Measurements from ENCODE around the gene PRKCA.

Gene PRKCA

GRCh38 chr17:66491213-66491612 lies 188.8 kb downstream of the PRKCA start:
- no peak overlapping the region for H3K9ac ChIP-seq (ENCODE audit: low read length)

GRCh38 chr17:66491665-66492064 lies 189.3 kb downstream of the PRKCA start:
- H3K27ac ChIP-seq (ENCODE audit: low read length): no peak overlapping the region

More at GRCh38 chr17:66491213-66491612, 188.8 kb downstream of the PRKCA start:
- Histone ChIP-seq H3K27me3 (ENCODE audit: low read depth, low read length) (peaks cover 6% of the 10 kb centered on the region; the same call in 1 of the 2 replicates), H3K4me2 (ENCODE audit: low read length) (no peak overlapping the region), H3K36me3 (replicated peaks; ENCODE audit: low read depth, low read length) (no peaks in the 10 kb centered on the region), H3K79me2 (ENCODE audit: low read length) (no peaks in the 10 kb centered on the region), H3K4me3 (ENCODE audit: low read length) (no peak overlapping the region), H2AFZ (ENCODE audit: low read depth, low read length) (no peak overlapping the region), H3K9me3 (ENCODE audit: insufficient read depth, low read length) (no peaks in the 10 kb centered on the region), H4K20me1 (ENCODE audit: insufficient read depth, low read length) (no peaks in the 10 kb centered on the region), H3K27ac (ENCODE audit: low read length) (no peak overlapping the region), H3K4me1 (ENCODE audit: low read length) (no peaks in the 10 kb centered on the region)
- TF ChIP-seq EZH2phosphoT487 (IDR thresholded peaks at IDR 0.05; ENCODE audit: low read depth): no peak
- no peak for TF ChIP-seq CTCF (IDR thresholded peaks at IDR 0.05; ENCODE audit: low read depth, low read length)

GRCh38 chr17:66492080-66492479 lies 189.7 kb downstream of the PRKCA start:
- Histone ChIP-seq H3K79me2 (ENCODE audit: low read length) (no peaks in the 10 kb centered on the region), H3K36me3 (replicated peaks; ENCODE audit: low read depth, low read length) (no peaks in the 10 kb centered on the region), H3K27me3 (ENCODE audit: low read depth, low read length) (peaks cover 6% of the 10 kb centered on the region; the same call in 1 of the 2 replicates), H3K4me2 (ENCODE audit: low read length) (no peak overlapping the region), H3K4me1 (ENCODE audit: low read length) (no peaks in the 10 kb centered on the region), H4K20me1 (ENCODE audit: insufficient read depth, low read length) (no peaks in the 10 kb centered on the region), H3K9ac (ENCODE audit: low read length) (no peak overlapping the region), H3K27ac (ENCODE audit: low read length) (no peak overlapping the region), H3K9me3 (ENCODE audit: insufficient read depth, low read length) (no peaks in the 10 kb centered on the region), H3K4me3 (ENCODE audit: low read length) (no peak overlapping the region), H2AFZ (ENCODE audit: low read depth, low read length) (no peak overlapping the region)
- no peak for TF ChIP-seq EZH2phosphoT487 (IDR thresholded peaks at IDR 0.05; ENCODE audit: low read depth)
- TF ChIP-seq CTCF (IDR thresholded peaks at IDR 0.05; ENCODE audit: low read depth, low read length): no peak

More at GRCh38 chr17:66491665-66492064, 189.3 kb downstream of the PRKCA start:
- Histone ChIP-seq H2AFZ (ENCODE audit: low read depth, low read length) (no peak overlapping the region), H3K9me3 (ENCODE audit: insufficient read depth, low read length) (no peaks in the 10 kb centered on the region), H3K4me1 (ENCODE audit: low read length) (no peaks in the 10 kb centered on the region), H3K4me3 (ENCODE audit: low read length) (no peak overlapping the region), H3K79me2 (ENCODE audit: low read length) (no peaks in the 10 kb centered on the region), H4K20me1 (ENCODE audit: insufficient read depth, low read length) (no peaks in the 10 kb centered on the region), H3K27me3 (ENCODE audit: low read depth, low read length) (peaks cover 6% of the 10 kb centered on the region; the same call in 1 of the 2 replicates), H3K9ac (ENCODE audit: low read length) (no peak overlapping the region), H3K4me2 (ENCODE audit: low read length) (no peak overlapping the region), H3K36me3 (replicated peaks; ENCODE audit: low read depth, low read length) (no peaks in the 10 kb centered on the region)
- no peak for TF ChIP-seq EZH2phosphoT487 (IDR thresholded peaks at IDR 0.05; ENCODE audit: low read depth)
- TF ChIP-seq CTCF (IDR thresholded peaks at IDR 0.05; ENCODE audit: low read depth, low read length): no peak

- peaks cover 6% of the 10 kb centered on the region; the same call in 1 of the 2 replicates for H3K27me3 ChIP-seq (ENCODE audit: low read depth, low read length)
- H3K4me1 ChIP-seq (ENCODE audit: low read length): no peaks in the 10 kb centered on the region
- H3K9me3 ChIP-seq (ENCODE audit: insufficient read depth, low read length): no peaks in the 10 kb centered on the region
- no peaks in the 10 kb centered on the region for H3K36me3 ChIP-seq (replicated peaks; ENCODE audit: low read depth, low read length)
- H4K20me1 ChIP-seq (ENCODE audit: insufficient read depth, low read length): no peaks in the 10 kb centered on the region
- no peak overlapping the region for H3K4me3 ChIP-seq (ENCODE audit: low read length)
- H3K79me2 ChIP-seq (ENCODE audit: low read length): no peaks in the 10 kb centered on the region
- TF ChIP-seq EZH2phosphoT487 (IDR thresholded peaks at IDR 0.05; ENCODE audit: low read depth) (no peak), CTCF (IDR thresholded peaks at IDR 0.05; ENCODE audit: low read depth, low read length) (no peak)
- no peak overlapping the region for H3K9ac ChIP-seq (ENCODE audit: low read length)
- no peak overlapping the region for H3K4me2 ChIP-seq (ENCODE audit: low read length)
- H3K27ac ChIP-seq (ENCODE audit: low read length): no peak overlapping the region
- H2AFZ ChIP-seq (ENCODE audit: low read depth, low read length): no peak overlapping the region
These were observed 190.2 kb downstream of the PRKCA start for GRCh38 chr17:66492561-66493005.
